SJCRH30 (cell line): ENCODE measurements around the gene ARAP2. TPM values are rescaled to one million over a fixed set of nuclear protein-coding genes. Genes with fewer than 3 reads are reported as not detected.

Experiments used
- DNase-seq, 2 experiments: peaks; one replicate each; pipeline ENCODE4 v3.0.0-alpha.2; 2015 to 2020
- H3K27ac ChIP-seq: fragments of 250-450 bp; sonication (Bioruptor Pico); 2 replicates; pipeline ENCODE4 v1.5.1; 2020; ENCODE audit warnings: mild to moderate bottlenecking, moderate library complexity
- H3K27me3 ChIP-seq: fragments of 250-450 bp; sonication (Bioruptor Pico); 2 replicates; pipeline ENCODE4 v1.5.1; 2020; ENCODE audit warnings: mild to moderate bottlenecking, moderate library complexity
- H3K36me3 ChIP-seq: fragments of 250-450 bp; sonication (Bioruptor Pico); 2 replicates; pipeline ENCODE4 v1.5.1; 2020; ENCODE audit warnings: mild to moderate bottlenecking, moderate library complexity
- H3K4me1 ChIP-seq: fragments of 250-450 bp; sonication (Bioruptor Pico); 2 replicates; pipeline ENCODE4 v1.5.1; 2020; ENCODE audit warnings: mild to moderate bottlenecking, moderate library complexity
- H3K4me3 ChIP-seq: fragments of 250-450 bp; sonication (Bioruptor Pico); 2 replicates; pipeline ENCODE4 v1.5.1; 2020; ENCODE audit warnings: mild to moderate bottlenecking, moderate library complexity
- H3K9me3 ChIP-seq: fragments of 250-450 bp; sonication (Bioruptor Pico); replicated peaks from 2 replicates; pipeline ENCODE4 v1.5.1; 2020; ENCODE audit warnings: mild to moderate bottlenecking, moderate library complexity
- total RNA-seq: library from RNA; depleted of rRNA; stranded (reverse); fragments of >200 nt; shearing (Covaris generic); gene quantifications from 2 replicates; pipeline ENCODE4 v1.2.3, GENCODE V29; 2014

ARAP2 gene
- total RNA-seq, 1 experiment from 2014 or later, result 1.3 TPM

DNA sequence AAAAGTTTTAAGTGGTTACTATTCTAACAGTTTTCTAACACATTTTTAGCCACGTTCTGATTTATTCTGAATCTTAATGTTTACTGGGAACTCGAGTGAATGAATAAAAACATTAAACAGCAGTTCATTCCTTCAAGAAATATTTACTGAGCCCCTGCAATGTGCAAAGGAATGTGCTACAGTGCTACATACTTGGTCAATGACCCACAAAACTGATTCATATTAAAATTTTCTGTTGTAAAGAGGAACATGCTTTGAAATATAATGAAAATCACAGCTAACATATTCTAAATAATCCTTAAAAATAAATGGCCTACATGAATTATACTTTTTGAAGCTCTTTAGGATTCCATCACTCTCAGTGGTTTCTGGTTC is 78.7 kb downstream of the ARAP2 start:
- H3K27ac ChIP-seq, result no peak overlapping the region
- no peaks in the 10 kb centered on the region for H3K4me1 ChIP-seq
- H3K9me3 ChIP-seq, result no peaks in the 10 kb centered on the region
- H3K36me3 ChIP-seq, result no peaks in the 10 kb centered on the region
- H3K27me3 ChIP-seq, result no peaks in the 10 kb centered on the region
- no peak overlapping the region for H3K4me3 ChIP-seq
- no peak for DNase-seq

GRCh38 chr4:36164900-36165630 is 79.2 kb downstream of the ARAP2 start:
- DNase-seq, result no peak
- no peaks in the 10 kb centered on the region for H3K9me3 ChIP-seq
- no peaks in the 10 kb centered on the region for H3K36me3 ChIP-seq
- H3K27me3 ChIP-seq, result no peaks in the 10 kb centered on the region
- no peak overlapping the region for H3K4me3 ChIP-seq
- H3K27ac ChIP-seq, result no peak overlapping the region
- H3K4me1 ChIP-seq, result no peaks in the 10 kb centered on the region

DNA sequence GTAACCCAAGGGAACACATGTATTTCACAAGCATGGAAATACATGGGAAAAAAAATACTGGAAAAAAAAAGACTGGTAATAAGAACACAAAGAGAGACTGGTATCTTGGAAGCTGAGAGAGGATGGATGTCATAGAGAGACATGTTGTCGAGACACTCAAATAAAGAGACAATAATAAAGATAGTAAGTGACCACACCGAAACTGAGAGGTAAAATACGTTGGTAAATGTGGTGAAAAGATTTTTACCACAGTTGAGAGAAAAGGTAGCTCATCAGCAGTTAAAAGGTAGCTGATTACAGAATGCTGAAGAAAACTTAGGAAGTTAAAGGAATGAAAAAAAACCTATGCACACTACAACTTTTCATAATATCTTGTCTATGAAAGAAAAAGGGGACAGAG is 81.1 kb downstream of the ARAP2 start:
- H3K27me3 ChIP-seq, result no peaks in the 10 kb centered on the region
- H3K27ac ChIP-seq, result no peak overlapping the region
- DNase-seq, result no peak
- no peaks in the 10 kb centered on the region for H3K4me1 ChIP-seq
- H3K4me3 ChIP-seq, result no peak overlapping the region
- no peaks in the 10 kb centered on the region for H3K36me3 ChIP-seq
- no peaks in the 10 kb centered on the region for H3K9me3 ChIP-seq

GRCh38 chr4:36159208-36159607 is 85.1 kb downstream of the ARAP2 start:
- Histone ChIP-seq H3K4me3 (no peak overlapping the region), H3K27me3 (no peaks in the 10 kb centered on the region), H3K36me3 (no peaks in the 10 kb centered on the region), H3K9me3 (no peaks in the 10 kb centered on the region), H3K27ac (no peak overlapping the region), H3K4me1 (no peaks in the 10 kb centered on the region)
- peak; percentile 24 to 46 for DNase-seq

GRCh38 chr4:36152735-36153134 is 91.6 kb downstream of the ARAP2 start:
- no peak for DNase-seq
- Histone ChIP-seq H3K36me3 (no peaks in the 10 kb centered on the region), H3K27me3 (no peaks in the 10 kb centered on the region), H3K9me3 (no peaks in the 10 kb centered on the region), H3K4me3 (no peak overlapping the region), H3K27ac (no peak overlapping the region), H3K4me1 (no peaks in the 10 kb centered on the region)

DNA sequence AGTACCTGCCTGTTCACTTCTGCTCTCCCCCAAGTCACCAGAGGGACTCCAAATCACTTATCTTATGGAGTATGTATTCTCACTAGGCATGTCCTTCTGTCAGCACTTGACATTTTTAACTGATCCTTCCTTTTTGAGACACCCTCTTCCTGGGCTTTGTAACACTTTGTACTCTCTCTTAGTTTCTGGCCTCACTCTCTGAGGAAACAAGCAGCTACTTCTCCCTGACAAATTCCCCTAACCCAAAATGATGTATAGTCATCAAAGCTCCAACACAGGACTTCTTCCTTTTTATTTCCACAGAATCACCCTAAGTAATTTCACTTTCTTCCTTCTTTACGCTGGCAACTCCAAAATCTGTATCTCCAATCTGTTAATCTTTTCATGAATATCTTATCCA is 101.8 kb downstream of the ARAP2 start:
- DNase-seq, result no peak
- Histone ChIP-seq H3K9me3 (no peaks in the 10 kb centered on the region), H3K27me3 (no peaks in the 10 kb centered on the region), H3K27ac (no peak overlapping the region), H3K4me1 (no peaks in the 10 kb centered on the region), H3K4me3 (no peak overlapping the region), H3K36me3 (no peaks in the 10 kb centered on the region)

- Histone ChIP-seq H3K36me3 (no peaks in the 10 kb centered on the region), H3K27me3 (no peaks in the 10 kb centered on the region), H3K27ac (no peak overlapping the region), H3K4me1 (no peaks in the 10 kb centered on the region), H3K9me3 (no peaks in the 10 kb centered on the region), H3K4me3 (no peak overlapping the region)
- no peak for DNase-seq
Measured at GRCh38 chr4:36141186-36141585, 103.1 kb downstream of the ARAP2 start.

DNA sequence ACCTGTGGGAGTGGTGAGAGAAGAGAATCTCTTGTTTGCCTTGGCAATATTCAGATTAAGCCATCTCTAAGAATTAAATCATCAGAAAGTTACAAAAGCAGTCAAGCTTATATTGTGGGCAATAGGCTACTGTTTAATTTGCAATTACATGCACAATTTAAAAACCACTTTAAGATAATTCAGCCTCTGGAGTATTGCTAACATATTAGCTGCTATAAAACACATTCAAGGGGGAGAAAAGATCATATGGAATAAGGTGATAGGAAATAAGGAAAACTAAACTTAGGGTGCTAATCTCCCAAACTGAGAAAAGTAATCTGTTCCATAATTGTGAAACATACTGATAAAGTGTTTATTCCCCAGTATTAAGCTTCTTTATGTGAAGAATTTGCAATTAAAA is 103.9 kb downstream of the ARAP2 start:
- no peaks in the 10 kb centered on the region for H3K36me3 ChIP-seq
- DNase-seq, result no peak
- no peaks in the 10 kb centered on the region for H3K9me3 ChIP-seq
- H3K4me3 ChIP-seq, result no peak overlapping the region
- no peaks in the 10 kb centered on the region for H3K27me3 ChIP-seq
- no peak overlapping the region for H3K27ac ChIP-seq
- H3K4me1 ChIP-seq, result no peaks in the 10 kb centered on the region

DNA sequence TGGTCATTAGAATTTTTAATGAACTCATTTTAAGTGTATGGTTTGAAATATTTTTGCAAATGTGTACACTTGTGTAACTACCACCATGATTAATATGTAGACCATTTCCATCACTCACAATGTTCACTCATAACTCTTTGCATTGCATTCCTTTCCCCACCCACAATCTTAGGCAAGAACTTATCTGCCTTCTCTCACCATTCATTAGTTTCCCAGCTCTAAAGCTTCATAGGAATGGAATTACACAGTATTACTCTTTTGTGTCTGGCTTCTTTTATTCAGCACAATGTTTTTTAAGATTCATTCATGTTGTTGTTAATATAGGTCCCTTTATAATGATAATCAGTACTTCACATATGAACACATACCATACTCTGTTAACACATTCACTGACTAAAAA is 106.1 kb downstream of the ARAP2 start:
- H3K4me3 ChIP-seq, result no peak overlapping the region
- H3K27ac ChIP-seq, result no peak overlapping the region
- H3K36me3 ChIP-seq, result no peaks in the 10 kb centered on the region
- DNase-seq, result no peak
- no peaks in the 10 kb centered on the region for H3K27me3 ChIP-seq
- H3K4me1 ChIP-seq, result no peaks in the 10 kb centered on the region
- no peaks in the 10 kb centered on the region for H3K9me3 ChIP-seq

GRCh38 chr4:36137336-36137735 is 107.0 kb downstream of the ARAP2 start:
- DNase-seq, result no peak
- H3K36me3 ChIP-seq, result no peaks in the 10 kb centered on the region
- H3K4me1 ChIP-seq, result no peaks in the 10 kb centered on the region
- H3K9me3 ChIP-seq, result no peaks in the 10 kb centered on the region
- H3K27me3 ChIP-seq, result no peaks in the 10 kb centered on the region
- H3K4me3 ChIP-seq, result no peak overlapping the region
- H3K27ac ChIP-seq, result no peak overlapping the region

DNA sequence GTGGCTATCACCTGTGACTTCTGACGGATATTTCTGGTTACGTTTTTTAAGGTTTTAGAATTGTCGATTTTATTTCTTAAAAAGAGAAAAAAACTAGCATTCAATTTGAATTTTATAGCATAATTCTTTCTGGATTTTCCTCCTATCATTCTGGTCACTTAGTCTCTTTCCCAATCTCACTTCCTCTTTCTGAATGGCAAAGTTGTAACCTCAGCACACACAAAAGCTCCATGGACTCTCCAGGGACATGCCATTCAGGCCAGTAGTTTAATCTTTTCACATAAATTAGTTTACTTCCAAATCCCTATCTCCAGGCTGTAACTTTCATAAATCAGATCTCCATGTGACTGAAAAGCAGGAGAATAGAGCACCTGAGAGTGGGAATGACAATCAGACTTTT is 110.7 kb downstream of the ARAP2 start:
- no peak for DNase-seq
- H3K27ac ChIP-seq, result no peak overlapping the region
- H3K4me3 ChIP-seq, result no peak overlapping the region
- no peaks in the 10 kb centered on the region for H3K36me3 ChIP-seq
- H3K9me3 ChIP-seq, result no peaks in the 10 kb centered on the region
- H3K4me1 ChIP-seq, result no peaks in the 10 kb centered on the region
- no peaks in the 10 kb centered on the region for H3K27me3 ChIP-seq

- no peaks in the 10 kb centered on the region for H3K27me3 ChIP-seq
- no peak for DNase-seq
- H3K9me3 ChIP-seq, result no peaks in the 10 kb centered on the region
- H3K36me3 ChIP-seq, result no peaks in the 10 kb centered on the region
- H3K27ac ChIP-seq, result no peak overlapping the region
- H3K4me1 ChIP-seq, result no peaks in the 10 kb centered on the region
- H3K4me3 ChIP-seq, result no peak overlapping the region
Measured at GRCh38 chr4:36133086-36133485, 111.2 kb downstream of the ARAP2 start.

- Histone ChIP-seq H3K4me3 (no peak overlapping the region), H3K27me3 (no peaks in the 10 kb centered on the region), H3K27ac (no peak overlapping the region), H3K36me3 (no peaks in the 10 kb centered on the region), H3K4me1 (no peaks in the 10 kb centered on the region), H3K9me3 (no peaks in the 10 kb centered on the region)
- no peak for DNase-seq
Measured at GRCh38 chr4:36130641-36131040, 113.7 kb downstream of the ARAP2 start.

- Histone ChIP-seq H3K9me3 (no peaks in the 10 kb centered on the region), H3K4me1 (no peaks in the 10 kb centered on the region), H3K4me3 (no peak overlapping the region), H3K27ac (no peak overlapping the region), H3K36me3 (no peaks in the 10 kb centered on the region), H3K27me3 (no peaks in the 10 kb centered on the region)
- DNase-seq, result no peak
Measured at GRCh38 chr4:36128689-36129088, 115.6 kb downstream of the ARAP2 start.

DNA sequence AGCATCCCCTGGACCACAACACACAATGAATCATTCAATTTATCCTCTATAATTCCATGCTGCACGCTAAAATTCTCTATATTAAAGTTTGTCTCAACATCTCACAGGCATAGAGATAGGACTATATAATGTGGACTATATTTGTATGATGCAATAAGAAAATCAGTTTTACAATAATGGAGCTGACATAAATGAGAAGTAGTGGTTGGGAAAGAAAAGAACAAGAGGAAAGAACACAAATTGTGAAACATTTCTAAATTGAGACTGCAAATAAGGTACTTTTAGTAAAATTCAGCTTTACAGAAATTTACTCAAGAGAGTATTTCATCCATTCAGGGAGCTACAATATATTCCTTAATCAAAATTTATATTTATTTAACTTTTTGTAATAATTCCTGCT is 120.4 kb downstream of the ARAP2 start:
- Histone ChIP-seq H3K9me3 (no peaks in the 10 kb centered on the region), H3K27me3 (no peaks in the 10 kb centered on the region)

DNA sequence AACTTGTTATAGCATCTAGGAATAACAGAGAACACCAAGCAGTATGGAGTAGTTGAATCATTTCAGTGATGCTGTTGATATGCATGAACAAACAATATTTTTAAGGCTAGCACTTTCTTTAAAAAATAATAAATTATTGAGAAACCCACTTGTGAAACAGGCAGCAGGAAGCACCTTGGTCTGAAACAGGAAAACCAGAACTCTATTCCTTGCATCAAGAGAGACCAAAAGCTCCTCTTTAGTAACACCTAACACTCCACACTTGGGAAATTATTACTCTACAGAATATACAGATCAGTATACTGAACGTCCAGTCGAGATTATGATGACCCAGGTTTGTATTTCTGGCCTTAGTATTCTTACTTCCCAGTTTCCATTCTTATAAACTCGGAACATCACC is 129.0 kb downstream of the ARAP2 start:
- DNase-seq, result no peak
- no peaks in the 10 kb centered on the region for H3K9me3 ChIP-seq
- H3K27ac ChIP-seq, result no peak overlapping the region

More for the DNA sequence above, 120.4 kb downstream of the ARAP2 start:
- H3K36me3 ChIP-seq, result no peaks in the 10 kb centered on the region
- DNase-seq, result no peak
- H3K4me1 ChIP-seq, result no peaks in the 10 kb centered on the region
- no peak overlapping the region for H3K27ac ChIP-seq
- no peak overlapping the region for H3K4me3 ChIP-seq

More for the DNA sequence above, 129.0 kb downstream of the ARAP2 start:
- no peaks in the 10 kb centered on the region for H3K4me1 ChIP-seq
- H3K36me3 ChIP-seq, result no peaks in the 10 kb centered on the region
- H3K4me3 ChIP-seq, result no peak overlapping the region
- no peaks in the 10 kb centered on the region for H3K27me3 ChIP-seq
